SU-DHL-6 (cell line): ENCODE measurements around the gene GPR84.

Experiments used
- CTCF ChIP-seq: fragments of 200-600 bp; sonication (generic); IDR thresholded peaks from one replicate; pipeline ENCODE4 v1.5.1; 2017; ENCODE audit warnings: antibody characterized with exemption, mild to moderate bottlenecking, low read length, moderate library complexity; ENCODE audit not compliant: insufficient read depth, poor library complexity, severe bottlenecking
- EZH2phosphoT487 ChIP-seq: fragments of 200-600 bp; sonication (generic), shearing (Covaris generic); conservative IDR thresholded peaks from 2 replicates; pipeline ENCODE4 v1.6.1; 2018; ENCODE audit warnings: mild to moderate bottlenecking, antibody characterized with exemption, low read length, moderate library complexity, mixed read lengths

- TF ChIP-seq CTCF (no peak), EZH2phosphoT487 (no peak)
Observed at GRCh38 chr12:54375259-54375579, 10.9 kb upstream of the GPR84 start.
